HepG2 (cell line): ENCODE results near the gene DEFB131B. TPM values are rescaled to one million over a fixed set of nuclear protein-coding genes. Genes with fewer than 3 reads are reported as not detected.

Source experiments
- ASH2L ChIP-seq: fragments of 300-600, 200-600 bp; sonication (generic); IDR thresholded peaks from 2 replicates; pipeline ENCODE4 v1.7.0; 2017; ENCODE audit warnings: low read depth, mild to moderate bottlenecking, moderate library complexity, mixed read lengths, low read length; ENCODE audit not compliant: insufficient read length
- CBX1 ChIP-seq: IDR thresholded peaks from one replicate; pipeline ENCODE4 v1.6.1; 2016; ENCODE audit warnings: antibody characterized with exemption, low read depth
- CHD2 ChIP-seq: IDR thresholded peaks from 2 replicates; pipeline ENCODE4 v1.6.1; 2011; ENCODE audit warnings: low read depth, low read length, improper control_type of control experiment
- HNF4A ChIP-seq: sonication (generic); formaldehyde crosslinking; IDR thresholded peaks from 2 replicates; pipeline ENCODE4 v1.4.0; 2020; ENCODE audit warnings: missing genetic modification reagents
- JUNB ChIP-seq: sonication (generic); formaldehyde crosslinking; IDR thresholded peaks from 2 replicates; pipeline ENCODE4 v1.8.0; 2022; ENCODE audit warnings: missing genetic modification reagents, mild to moderate bottlenecking, borderline replicate concordance
- JUND ChIP-seq: sonication (generic); formaldehyde crosslinking; IDR thresholded peaks from 2 replicates; pipeline ENCODE4 v1.8.0; 2022; ENCODE audit warnings: mild to moderate bottlenecking, missing genetic modification reagents
- KDM3A ChIP-seq: IDR thresholded peaks from 2 replicates; pipeline ENCODE4 v1.6.1; 2018; ENCODE audit warnings: low read depth, missing compliant biosample characterization
- NFKBIZ ChIP-seq: IDR thresholded peaks from 2 replicates; pipeline ENCODE4 v1.6.1; 2018; ENCODE audit warnings: missing genetic modification reagents, missing compliant biosample characterization
- POGK ChIP-seq: sonication (generic); formaldehyde crosslinking; conservative IDR thresholded peaks from 2 replicates; pipeline ENCODE4 v1.8.0; 2022; ENCODE audit warnings: mild to moderate bottlenecking, moderate library complexity, missing genetic modification reagents
- RELA ChIP-seq: sonication (generic); formaldehyde crosslinking; IDR thresholded peaks from 2 replicates; pipeline ENCODE4 v1.4.0; 2020; ENCODE audit warnings: missing genetic modification reagents
- RFXANK ChIP-seq: IDR thresholded peaks from 2 replicates; pipeline ENCODE4 v1.6.1; 2016
- SP1 ChIP-seq, 2 experiments: fragments of 450-650 bp in 1 of 2; sonication (generic) in 1 of 2; formaldehyde crosslinking in 1 of 2; IDR thresholded peaks; 2 replicates each; pipeline versions ENCODE4 v1.4.0 to v1.6.1; 2016 to 2020; ENCODE audit warnings: missing genetic modification reagents in 1 of 2
- STAG1 ChIP-seq: sonication (generic); formaldehyde crosslinking; IDR thresholded peaks from 2 replicates; pipeline ENCODE4 v1.4.0; 2020; ENCODE audit warnings: missing genetic modification reagents
- ZBTB46 ChIP-seq: sonication (generic); formaldehyde crosslinking; IDR thresholded peaks from 2 replicates; pipeline ENCODE4 v1.4.0; 2020; ENCODE audit warnings: mild to moderate bottlenecking, missing genetic modification reagents, borderline replicate concordance
- ZNF160 ChIP-seq: sonication (generic); formaldehyde crosslinking; IDR thresholded peaks from 2 replicates; pipeline ENCODE4 v1.8.0; 2022; ENCODE audit warnings: mild to moderate bottlenecking, inconsistent platforms, missing genetic modification reagents
- ZNF234 ChIP-seq: sonication (generic); formaldehyde crosslinking; conservative IDR thresholded peaks from 2 replicates; pipeline ENCODE4 v1.5.1; 2020; ENCODE audit warnings: mild to moderate bottlenecking, missing genetic modification reagents
- ZNF3 ChIP-seq: IDR thresholded peaks from 2 replicates; pipeline ENCODE4 v1.7.0; 2017; ENCODE audit warnings: inconsistent platforms
- ZNF513 ChIP-seq: sonication (generic); formaldehyde crosslinking; conservative IDR thresholded peaks from 2 replicates; pipeline ENCODE4 v1.5.0; 2020; ENCODE audit warnings: missing genetic modification reagents
- ZNF724P ChIP-seq: sonication (generic); formaldehyde crosslinking; IDR thresholded peaks from 2 replicates; pipeline ENCODE4 v1.8.0; 2022; ENCODE audit warnings: missing genetic modification reagents, borderline replicate concordance
- ZNF83 ChIP-seq: sonication (generic); formaldehyde crosslinking; IDR thresholded peaks from 2 replicates; pipeline ENCODE4 v1.4.0; 2020; ENCODE audit warnings: missing genetic modification reagents, mild to moderate bottlenecking, borderline replicate concordance
- polyA plus RNA-seq, 8 experiments: library from polyadenylated mRNA; depleted of rRNA in 3 of 8; stranded (reverse) in 7 of 8; unstranded in 1 of 8; fragments of >200 nt; fragmentation: Illumina TruSeq in 4 of 8; extraction: Trizol in 4 of 8; gene quantifications; 2 replicates each; pipeline versions ENCODE4 v1.2.1 to v1.2.3, GENCODE V29; 2011 to 2016; ENCODE audit warnings: low read depth in 4 of 8, missing spikeins in 1 of 8, mixed read lengths in 1 of 8; ENCODE audit not compliant: insufficient read depth in 1 of 8
- total RNA-seq, 5 experiments: library from RNA; depleted of rRNA; stranded (reverse); fragments of >200 nt; fragmentation: Illumina TruSeq; extraction: Trizol; gene quantifications; 2 replicates each; pipeline ENCODE4 v1.2.3, GENCODE V29; 2016; ENCODE audit warnings: low read depth in 1 of 5
- TF ChIP-seq, protein P1 (sequence below): sonication (generic); formaldehyde crosslinking; IDR thresholded peaks from 2 replicates; pipeline ENCODE4 v1.8.0; 2022; ENCODE audit warnings: mild to moderate bottlenecking, missing genetic modification reagents, moderate library complexity
- TF ChIP-seq, protein P2 (sequence below): sonication (generic); formaldehyde crosslinking; conservative IDR thresholded peaks from 2 replicates; pipeline ENCODE4 v1.8.0; 2022; ENCODE audit warnings: missing genetic modification reagents

The DEFB131B gene
- total and polyA plus RNA-seq, 2 of the 13 experiments (the other 11 are each of a cell fraction or from before 2014, with no cell fraction given) = not detected

GRCh38 chr11:71927820-71928736, 49.8 kb downstream of the DEFB131B start, which contains the start of gene XNDC1N (continued):
- TF ChIP-seq ZNF83 (CRISPR knock-in tag) = no peak
- TF ChIP-seq SP1 (IDR thresholded peaks at IDR 0.05) = no peak
- no peak for TF ChIP-seq SP1 (CRISPR knock-in tag; IDR thresholded peaks at IDR 0.05)
- no peak for TF ChIP-seq ASH2L
- TF ChIP-seq KDM3A = no peak
- no peak for TF ChIP-seq NFKBIZ (CRISPR knock-in tag)
- TF ChIP-seq CBX1 = no peak
- no peak for TF ChIP-seq JUND
- TF ChIP-seq POGK (CRISPR knock-in tag) = no peak
- 0 out of 2 replicates have a peak, but pooled peaks have one; percentile 46 for TF ChIP-seq ZNF724P (CRISPR knock-in tag)
- TF ChIP-seq RFXANK = no peak
- TF ChIP-seq RELA (CRISPR knock-in tag) = no peak
- TF ChIP-seq JUNB = no peak
- TF ChIP-seq, protein P1, sequence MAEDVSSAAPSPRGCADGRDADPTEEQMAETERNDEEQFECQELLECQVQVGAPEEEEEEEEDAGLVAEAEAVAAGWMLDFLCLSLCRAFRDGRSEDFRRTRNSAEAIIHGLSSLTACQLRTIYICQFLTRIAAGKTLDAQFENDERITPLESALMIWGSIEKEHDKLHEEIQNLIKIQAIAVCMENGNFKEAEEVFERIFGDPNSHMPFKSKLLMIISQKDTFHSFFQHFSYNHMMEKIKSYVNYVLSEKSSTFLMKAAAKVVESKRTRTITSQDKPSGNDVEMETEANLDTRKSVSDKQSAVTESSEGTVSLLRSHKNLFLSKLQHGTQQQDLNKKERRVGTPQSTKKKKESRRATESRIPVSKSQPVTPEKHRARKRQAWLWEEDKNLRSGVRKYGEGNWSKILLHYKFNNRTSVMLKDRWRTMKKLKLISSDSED = no peak
- no peak for TF ChIP-seq ZNF513 (CRISPR knock-in tag)
- TF ChIP-seq ZNF160 = no peak
- no peak for TF ChIP-seq ZNF3
- TF ChIP-seq, protein P2, sequence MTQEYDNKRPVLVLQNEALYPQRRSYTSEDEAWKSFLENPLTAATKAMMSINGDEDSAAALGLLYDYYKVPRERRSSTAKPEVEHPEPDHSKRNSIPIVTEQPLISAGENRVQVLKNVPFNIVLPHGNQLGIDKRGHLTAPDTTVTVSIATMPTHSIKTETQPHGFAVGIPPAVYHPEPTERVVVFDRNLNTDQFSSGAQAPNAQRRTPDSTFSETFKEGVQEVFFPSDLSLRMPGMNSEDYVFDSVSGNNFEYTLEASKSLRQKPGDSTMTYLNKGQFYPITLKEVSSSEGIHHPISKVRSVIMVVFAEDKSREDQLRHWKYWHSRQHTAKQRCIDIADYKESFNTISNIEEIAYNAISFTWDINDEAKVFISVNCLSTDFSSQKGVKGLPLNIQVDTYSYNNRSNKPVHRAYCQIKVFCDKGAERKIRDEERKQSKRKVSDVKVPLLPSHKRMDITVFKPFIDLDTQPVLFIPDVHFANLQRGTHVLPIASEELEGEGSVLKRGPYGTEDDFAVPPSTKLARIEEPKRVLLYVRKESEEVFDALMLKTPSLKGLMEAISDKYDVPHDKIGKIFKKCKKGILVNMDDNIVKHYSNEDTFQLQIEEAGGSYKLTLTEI (CRISPR knock-in tag) = no peak
- TF ChIP-seq STAG1 = no peak
- peak; percentile 48; the same call in 1 of the 2 replicates for TF ChIP-seq CHD2
- peak; percentile 44; the same call in 1 of the 2 replicates for TF ChIP-seq HNF4A (CRISPR knock-in tag)
- TF ChIP-seq ZNF234 (CRISPR knock-in tag) = no peak
- no peak for TF ChIP-seq ZBTB46
